HEK293 (cell line): ENCODE data around the gene OSBP2.

Source experiments
- CTCF ChIA-PET: fragments of 350-600 bp; formaldehyde crosslinking; extraction: SDS; loops from one replicate; lab custom pipeline; 2021; ENCODE audit warnings: antibody characterized with exemption; lab: Yijun Ruan, JAX
- POLR2A ChIA-PET: fragments of 300-600 bp; formaldehyde crosslinking; extraction: SDS; loops from one replicate; lab custom pipeline; 2020; ENCODE audit warnings: antibody characterized with exemption, inconsistent platforms; lab: Yijun Ruan, JAX
- H3K27ac ChIP-seq: fragments of 200-500 bp; sonication (Bioruptor generic); 2 replicates; pipeline ENCODE4 v1.5.1; 2014; ENCODE audit warnings: low read depth, low read length, control low read depth, inconsistent platforms; ENCODE audit errors: extremely low read depth
- H3K36me3 ChIP-seq, 2 experiments: fragments of 200-500 bp in 1 of 2; sonication (Bioruptor generic) in 1 of 2; 1 replicate in 1 of 2; 2 replicates in 1 of 2; pipeline ENCODE4 v1.5.1; 2014 to 2017; ENCODE audit warnings: inconsistent platforms in 2 of 2, low read length in 2 of 2; ENCODE audit not compliant: control insufficient read depth in 2 of 2, insufficient read depth in 1 of 2
- H3K4me1 ChIP-seq: fragments of 200-500 bp; sonication (Bioruptor generic); 2 replicates; pipeline ENCODE4 v1.5.1; 2014; ENCODE audit warnings: mild to moderate bottlenecking, low read length, inconsistent platforms; ENCODE audit not compliant: control insufficient read depth, insufficient read depth
- H3K4me3 ChIP-seq: 2 replicates; pipeline ENCODE4 v1.5.1; 2011; ENCODE audit warnings: low read depth, mild to moderate bottlenecking, control low read depth, low read length, moderate library complexity
- H3K9me3 ChIP-seq: fragments of 200-500 bp; sonication (Bioruptor generic); 2 replicates; pipeline ENCODE4 v1.5.1; 2014; ENCODE audit warnings: low read depth, low read length, inconsistent platforms; ENCODE audit not compliant: control insufficient read depth, insufficient read depth
- BCL11B ChIP-seq: fragments of 450-650 bp; formaldehyde crosslinking; IDR thresholded peaks from 2 replicates; pipeline ENCODE4 v1.5.1; 2016; ENCODE audit warnings: low read depth, missing biosample characterization, missing genetic modification characterization
- GLIS1 ChIP-seq: fragments of 450-650 bp; formaldehyde crosslinking; IDR thresholded peaks from 2 replicates; pipeline ENCODE4 v1.5.1; 2016; ENCODE audit warnings: missing biosample characterization, missing genetic modification characterization
- IKZF3 ChIP-seq: fragments of 450-650 bp; IDR thresholded peaks from 2 replicates; pipeline ENCODE4 v1.5.0; 2018; ENCODE audit warnings: missing biosample characterization, mild to moderate bottlenecking, missing genetic modification characterization, moderate library complexity
- MZF1 ChIP-seq: fragments of 450-650 bp; formaldehyde crosslinking; IDR thresholded peaks from 2 replicates; pipeline ENCODE4 v1.5.1; 2017; ENCODE audit warnings: missing biosample characterization, missing genetic modification characterization, borderline replicate concordance
- PRDM1 ChIP-seq: fragments of 450-650 bp; formaldehyde crosslinking; IDR thresholded peaks from 2 replicates; pipeline ENCODE4; 2016; ENCODE audit warnings: missing biosample characterization, missing genetic modification characterization
- SETDB1 ChIP-seq: IDR thresholded peaks from one replicate; pipeline ENCODE4 v1.6.1; 2017; ENCODE audit warnings: mild to moderate bottlenecking, low read length, moderate library complexity, mixed read lengths; ENCODE audit not compliant: insufficient read length
- ZBTB1 ChIP-seq: fragments of 450-650 bp; formaldehyde crosslinking; IDR thresholded peaks from 2 replicates; pipeline ENCODE4 v1.5.1; 2016; ENCODE audit warnings: missing biosample characterization, missing genetic modification characterization
- ZFHX2 ChIP-seq: fragments of 450-650 bp; formaldehyde crosslinking; conservative IDR thresholded peaks from 2 replicates; pipeline ENCODE4 v1.5.1; 2016; ENCODE audit warnings: missing biosample characterization, missing genetic modification characterization
- ZNF169 ChIP-seq: fragments of 450-650 bp; formaldehyde crosslinking; IDR thresholded peaks from 2 replicates; pipeline ENCODE4 v1.5.1; 2016; ENCODE audit warnings: missing biosample characterization, missing genetic modification characterization
- ZNF221 ChIP-seq: fragments of 450-650 bp; formaldehyde crosslinking; IDR thresholded peaks from 2 replicates; pipeline ENCODE4 v1.5.1; 2017; ENCODE audit warnings: missing biosample characterization, missing genetic modification characterization, borderline replicate concordance
- ZNF24 ChIP-seq: fragments of 450-650 bp; formaldehyde crosslinking; IDR thresholded peaks from 2 replicates; pipeline ENCODE4 v1.5.1; 2016; ENCODE audit warnings: missing biosample characterization, missing genetic modification characterization
- ZNF292 ChIP-seq: fragments of 450-650 bp; formaldehyde crosslinking; IDR thresholded peaks from 2 replicates; pipeline ENCODE4 v1.5.1; 2016; ENCODE audit warnings: low read depth, missing biosample characterization, missing genetic modification characterization, borderline replicate concordance
- ZNF350 ChIP-seq: fragments of 450-650 bp; formaldehyde crosslinking; IDR thresholded peaks from 2 replicates; pipeline ENCODE4 v1.5.0; 2017; ENCODE audit warnings: missing biosample characterization, mild to moderate bottlenecking, missing genetic modification characterization
- ZNF473 ChIP-seq: fragments of 450-650 bp; formaldehyde crosslinking; IDR thresholded peaks from 2 replicates; pipeline ENCODE4 v1.5.1; 2017; ENCODE audit warnings: missing biosample characterization, missing genetic modification characterization
- ZNF544 ChIP-seq: fragments of 450-650 bp; formaldehyde crosslinking; IDR thresholded peaks from 2 replicates; pipeline ENCODE4 v1.5.0; 2017; ENCODE audit warnings: missing biosample characterization, missing genetic modification characterization
- ZNF701 ChIP-seq: fragments of 450-650 bp; formaldehyde crosslinking; IDR thresholded peaks from 2 replicates; pipeline ENCODE4 v1.5.1; 2016; ENCODE audit warnings: missing biosample characterization, missing genetic modification characterization
- ZNF747 ChIP-seq: fragments of 450-650 bp; formaldehyde crosslinking; IDR thresholded peaks from 2 replicates; pipeline ENCODE4 v1.5.1; 2016; ENCODE audit warnings: missing biosample characterization, missing genetic modification characterization
- TF ChIP-seq, protein P1 (sequence below): fragments of 450-650 bp; formaldehyde crosslinking; IDR thresholded peaks from 2 replicates; pipeline ENCODE4 v1.5.1; 2016; ENCODE audit warnings: missing biosample characterization, missing genetic modification characterization
- TF ChIP-seq, protein P2 (sequence below): fragments of 450-650 bp; formaldehyde crosslinking; IDR thresholded peaks from 2 replicates; pipeline ENCODE4 v1.5.1; 2016; ENCODE audit warnings: missing biosample characterization, missing genetic modification characterization, borderline replicate concordance
- TF ChIP-seq, protein P3 (sequence below): fragments of 450-650 bp; formaldehyde crosslinking; IDR thresholded peaks from 2 replicates; pipeline ENCODE4 v1.5.1; 2017; ENCODE audit warnings: missing biosample characterization, missing genetic modification characterization
- TF ChIP-seq, protein P4 (sequence below): fragments of 450-650 bp; formaldehyde crosslinking; IDR thresholded peaks from 2 replicates; pipeline ENCODE4; 2016; ENCODE audit warnings: missing biosample characterization, missing genetic modification characterization
- TF ChIP-seq, protein P5 (sequence below): fragments of 450-650 bp; formaldehyde crosslinking; IDR thresholded peaks from 2 replicates; pipeline ENCODE4 v1.5.1; 2017; ENCODE audit warnings: missing biosample characterization, missing genetic modification characterization
- TF ChIP-seq, protein P6 (sequence below): fragments of 450-650 bp; formaldehyde crosslinking; IDR thresholded peaks from 2 replicates; pipeline ENCODE4 v1.5.1; 2016; ENCODE audit warnings: missing biosample characterization, missing genetic modification characterization

OSBP2 gene

DNA sequence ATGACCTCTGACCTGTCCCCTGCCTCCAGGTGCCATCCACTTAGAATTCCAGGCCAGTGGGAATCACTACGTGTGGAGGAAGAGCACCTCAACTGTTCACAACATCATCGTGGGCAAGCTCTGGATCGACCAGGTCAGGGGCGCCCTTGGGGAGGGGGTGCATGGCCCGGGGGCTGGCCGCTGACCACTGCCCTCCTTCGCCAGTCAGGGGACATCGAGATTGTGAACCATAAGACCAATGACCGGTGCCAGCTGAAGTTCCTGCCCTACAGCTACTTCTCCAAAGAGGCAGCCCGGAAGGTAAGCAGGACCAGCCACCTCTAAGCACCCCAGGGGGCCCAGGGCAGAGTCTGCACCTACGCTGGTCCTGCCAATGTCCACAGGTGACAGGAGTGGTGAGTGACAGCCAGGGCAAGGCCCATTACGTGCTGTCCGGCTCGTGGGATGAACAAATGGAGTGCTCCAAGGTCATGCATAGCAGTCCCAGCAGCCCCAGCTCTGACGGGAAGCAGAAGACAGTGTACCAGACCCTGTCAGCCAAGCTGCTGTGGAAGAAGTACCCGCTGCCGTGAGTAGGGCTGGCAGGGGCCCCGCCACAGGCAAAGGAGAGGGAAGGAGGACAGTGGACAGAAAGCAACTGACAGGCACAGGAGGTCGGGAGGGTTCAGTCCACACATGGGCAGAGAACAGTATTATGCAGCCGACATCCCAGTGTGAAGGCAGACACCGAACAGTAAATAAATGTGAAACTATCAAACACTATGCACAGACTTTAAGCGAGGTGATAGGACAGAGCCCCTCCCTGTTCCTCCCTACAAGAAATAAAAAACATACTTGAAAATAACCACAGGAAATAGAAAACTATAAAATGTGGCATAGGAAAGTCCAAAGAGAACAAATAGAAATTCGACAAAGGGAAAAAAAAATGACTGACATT lies 199.0 kb downstream of the OSBP2 start:
- H3K36me3 ChIP-seq, result peaks cover 0 to 59% of the 10 kb centered on the region in 2 experiments; a peak in 2 of 3 replicates
- no peaks in the 10 kb centered on the region for H3K4me1 ChIP-seq
- ChIA-PET POLR2A (no interaction called here), CTCF (interaction anchor here (0.6 to 1.8 kb wide), 4 partner anchors 27 to 255 kb away, joined by 3 to 8 read pairs (median 4); no protein-coding TSS in a partner anchor)
- no peak overlapping the region for H3K4me3 ChIP-seq
- TF ChIP-seq ZNF701 (tag by site-specific recombination), result no peak
- no peak for TF ChIP-seq ZNF544 (tag by site-specific recombination)
- TF ChIP-seq, protein P1, sequence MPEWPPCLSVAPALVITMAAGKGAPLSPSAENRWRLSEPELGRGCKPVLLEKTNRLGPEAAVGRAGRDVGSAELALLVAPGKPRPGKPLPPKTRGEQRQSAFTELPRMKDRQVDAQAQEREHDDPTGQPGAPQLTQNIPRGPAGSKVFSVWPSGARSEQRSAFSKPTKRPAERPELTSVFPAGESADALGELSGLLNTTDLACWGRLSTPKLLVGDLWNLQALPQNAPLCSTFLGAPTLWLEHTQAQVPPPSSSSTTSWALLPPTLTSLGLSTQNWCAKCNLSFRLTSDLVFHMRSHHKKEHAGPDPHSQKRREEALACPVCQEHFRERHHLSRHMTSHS (tag by site-specific recombination), result no peak
- no peak for TF ChIP-seq IKZF3 (tag by site-specific recombination)
- no peak for TF ChIP-seq MZF1 (tag by site-specific recombination)
- TF ChIP-seq, protein P2, sequence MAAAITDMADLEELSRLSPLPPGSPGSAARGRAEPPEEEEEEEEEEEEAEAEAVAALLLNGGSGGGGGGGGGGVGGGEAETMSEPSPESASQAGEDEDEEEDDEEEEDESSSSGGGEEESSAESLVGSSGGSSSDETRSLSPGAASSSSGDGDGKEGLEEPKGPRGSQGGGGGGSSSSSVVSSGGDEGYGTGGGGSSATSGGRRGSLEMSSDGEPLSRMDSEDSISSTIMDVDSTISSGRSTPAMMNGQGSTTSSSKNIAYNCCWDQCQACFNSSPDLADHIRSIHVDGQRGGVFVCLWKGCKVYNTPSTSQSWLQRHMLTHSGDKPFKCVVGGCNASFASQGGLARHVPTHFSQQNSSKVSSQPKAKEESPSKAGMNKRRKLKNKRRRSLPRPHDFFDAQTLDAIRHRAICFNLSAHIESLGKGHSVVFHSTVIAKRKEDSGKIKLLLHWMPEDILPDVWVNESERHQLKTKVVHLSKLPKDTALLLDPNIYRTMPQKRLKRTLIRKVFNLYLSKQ (tag by site-specific recombination), result no peak
- TF ChIP-seq ZNF24 (tag by site-specific recombination), result no peak
- TF ChIP-seq ZNF473 (tag by site-specific recombination), result no peak
- no peak for TF ChIP-seq SETDB1
- no peak for TF ChIP-seq PRDM1
- no peaks in the 10 kb centered on the region for H3K9me3 ChIP-seq
- no peak overlapping the region for H3K27ac ChIP-seq

DNA sequence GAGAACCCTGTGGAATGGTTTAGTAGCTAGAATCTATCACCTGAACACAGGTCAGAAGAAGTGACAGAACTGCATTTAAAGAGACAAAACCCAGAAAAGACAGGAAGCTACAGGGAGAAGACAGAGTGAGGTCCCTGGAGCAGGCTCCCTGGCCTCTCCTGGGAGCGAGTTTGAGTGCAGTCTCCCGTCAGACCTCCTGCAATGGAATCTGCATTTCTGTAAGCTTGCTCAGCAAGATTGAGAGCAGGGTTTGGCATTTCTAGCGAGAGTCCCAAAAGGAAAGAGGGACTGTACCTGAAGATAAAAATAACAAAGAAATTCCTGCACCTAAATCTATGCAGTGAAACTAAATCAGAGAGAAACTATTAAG lies 199.7 kb downstream of the OSBP2 start:
- Histone ChIP-seq H3K4me3 (no peak overlapping the region), H3K9me3 (no peaks in the 10 kb centered on the region), H3K27ac (no peak overlapping the region), H3K36me3 (peaks cover 5 to 53% of the 10 kb centered on the region in 2 experiments; a peak in 2 of 3 replicates), H3K4me1 (no peaks in the 10 kb centered on the region)
- ChIA-PET POLR2A (no interaction called here), CTCF (interaction anchor here (0.7 to 1.8 kb wide), 3 partner anchors 25 to 254 kb away, joined by 3 to 8 read pairs (median 6); no protein-coding TSS in a partner anchor)
- TF ChIP-seq ZBTB1 (tag by site-specific recombination) (no peak), BCL11B (tag by site-specific recombination) (no peak), ZNF747 (tag by site-specific recombination) (no peak), ZNF350 (tag by site-specific recombination) (no peak), ZNF169 (tag by site-specific recombination) (no peak), ZNF221 (tag by site-specific recombination) (no peak), ZNF292 (tag by site-specific recombination) (no peak), ZFHX2 (tag by site-specific recombination) (no peak), GLIS1 (tag by site-specific recombination) (no peak)
- TF ChIP-seq, protein P3, sequence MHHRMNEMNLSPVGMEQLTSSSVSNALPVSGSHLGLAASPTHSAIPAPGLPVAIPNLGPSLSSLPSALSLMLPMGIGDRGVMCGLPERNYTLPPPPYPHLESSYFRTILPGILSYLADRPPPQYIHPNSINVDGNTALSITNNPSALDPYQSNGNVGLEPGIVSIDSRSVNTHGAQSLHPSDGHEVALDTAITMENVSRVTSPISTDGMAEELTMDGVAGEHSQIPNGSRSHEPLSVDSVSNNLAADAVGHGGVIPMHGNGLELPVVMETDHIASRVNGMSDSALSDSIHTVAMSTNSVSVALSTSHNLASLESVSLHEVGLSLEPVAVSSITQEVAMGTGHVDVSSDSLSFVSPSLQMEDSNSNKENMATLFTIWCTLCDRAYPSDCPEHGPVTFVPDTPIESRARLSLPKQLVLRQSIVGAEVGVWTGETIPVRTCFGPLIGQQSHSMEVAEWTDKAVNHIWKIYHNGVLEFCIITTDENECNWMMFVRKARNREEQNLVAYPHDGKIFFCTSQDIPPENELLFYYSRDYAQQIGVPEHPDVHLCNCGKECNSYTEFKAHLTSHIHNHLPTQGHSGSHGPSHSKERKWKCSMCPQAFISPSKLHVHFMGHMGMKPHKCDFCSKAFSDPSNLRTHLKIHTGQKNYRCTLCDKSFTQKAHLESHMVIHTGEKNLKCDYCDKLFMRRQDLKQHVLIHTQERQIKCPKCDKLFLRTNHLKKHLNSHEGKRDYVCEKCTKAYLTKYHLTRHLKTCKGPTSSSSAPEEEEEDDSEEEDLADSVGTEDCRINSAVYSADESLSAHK (tag by site-specific recombination), result no peak
- TF ChIP-seq, protein P4, sequence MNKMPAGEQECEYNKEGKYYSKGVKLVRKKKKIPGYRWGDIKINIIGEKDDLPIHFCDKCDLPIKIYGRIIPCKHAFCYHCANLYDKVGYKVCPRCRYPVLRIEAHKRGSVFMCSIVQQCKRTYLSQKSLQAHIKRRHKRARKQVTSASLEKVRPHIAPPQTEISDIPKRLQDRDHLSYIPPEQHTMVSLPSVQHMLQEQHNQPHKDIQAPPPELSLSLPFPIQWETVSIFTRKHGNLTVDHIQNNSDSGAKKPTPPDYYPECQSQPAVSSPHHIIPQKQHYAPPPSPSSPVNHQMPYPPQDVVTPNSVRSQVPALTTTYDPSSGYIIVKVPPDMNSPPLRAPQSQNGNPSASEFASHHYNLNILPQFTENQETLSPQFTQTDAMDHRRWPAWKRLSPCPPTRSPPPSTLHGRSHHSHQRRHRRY (tag by site-specific recombination), result no peak
- TF ChIP-seq, protein P5, sequence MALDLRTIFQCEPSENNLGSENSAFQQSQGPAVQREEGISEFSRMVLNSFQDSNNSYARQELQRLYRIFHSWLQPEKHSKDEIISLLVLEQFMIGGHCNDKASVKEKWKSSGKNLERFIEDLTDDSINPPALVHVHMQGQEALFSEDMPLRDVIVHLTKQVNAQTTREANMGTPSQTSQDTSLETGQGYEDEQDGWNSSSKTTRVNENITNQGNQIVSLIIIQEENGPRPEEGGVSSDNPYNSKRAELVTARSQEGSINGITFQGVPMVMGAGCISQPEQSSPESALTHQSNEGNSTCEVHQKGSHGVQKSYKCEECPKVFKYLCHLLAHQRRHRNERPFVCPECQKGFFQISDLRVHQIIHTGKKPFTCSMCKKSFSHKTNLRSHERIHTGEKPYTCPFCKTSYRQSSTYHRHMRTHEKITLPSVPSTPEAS, result no peak
- TF ChIP-seq, protein P6, sequence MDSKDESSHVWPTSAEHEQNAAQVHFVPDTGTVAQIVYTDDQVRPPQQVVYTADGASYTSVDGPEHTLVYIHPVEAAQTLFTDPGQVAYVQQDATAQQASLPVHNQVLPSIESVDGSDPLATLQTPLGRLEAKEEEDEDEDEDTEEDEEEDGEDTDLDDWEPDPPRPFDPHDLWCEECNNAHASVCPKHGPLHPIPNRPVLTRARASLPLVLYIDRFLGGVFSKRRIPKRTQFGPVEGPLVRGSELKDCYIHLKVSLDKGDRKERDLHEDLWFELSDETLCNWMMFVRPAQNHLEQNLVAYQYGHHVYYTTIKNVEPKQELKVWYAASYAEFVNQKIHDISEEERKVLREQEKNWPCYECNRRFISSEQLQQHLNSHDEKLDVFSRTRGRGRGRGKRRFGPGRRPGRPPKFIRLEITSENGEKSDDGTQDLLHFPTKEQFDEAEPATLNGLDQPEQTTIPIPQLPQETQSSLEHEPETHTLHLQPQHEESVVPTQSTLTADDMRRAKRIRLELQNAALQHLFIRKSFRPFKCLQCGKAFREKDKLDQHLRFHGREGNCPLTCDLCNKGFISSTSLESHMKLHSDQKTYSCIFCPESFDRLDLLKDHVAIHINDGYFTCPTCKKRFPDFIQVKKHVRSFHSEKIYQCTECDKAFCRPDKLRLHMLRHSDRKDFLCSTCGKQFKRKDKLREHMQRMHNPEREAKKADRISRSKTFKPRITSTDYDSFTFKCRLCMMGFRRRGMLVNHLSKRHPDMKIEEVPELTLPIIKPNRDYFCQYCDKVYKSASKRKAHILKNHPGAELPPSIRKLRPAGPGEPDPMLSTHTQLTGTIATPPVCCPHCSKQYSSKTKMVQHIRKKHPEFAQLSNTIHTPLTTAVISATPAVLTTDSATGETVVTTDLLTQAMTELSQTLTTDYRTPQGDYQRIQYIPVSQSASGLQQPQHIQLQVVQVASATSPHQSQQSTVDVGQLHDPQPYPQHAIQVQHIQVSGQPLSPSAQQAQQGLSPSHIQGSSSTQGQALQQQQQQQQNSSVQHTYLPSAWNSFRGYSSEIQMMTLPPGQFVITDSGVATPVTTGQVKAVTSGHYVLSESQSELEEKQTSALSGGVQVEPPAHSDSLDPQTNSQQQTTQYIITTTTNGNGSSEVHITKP (tag by site-specific recombination), result no peak
